Tongue (tissue), 2 donors: ENCODE measurements around the gene TMEM183A. TPM values are rescaled to one million over a fixed set of nuclear protein-coding genes. Genes with fewer than 3 reads are reported as not detected.

Source experiments
- DNase-seq: peaks from one replicate; pipeline ENCODE4 v3.0.0-alpha.2; 2015
- total RNA-seq: library from RNA; depleted of rRNA; stranded (reverse); fragments of >200 nt; gene quantifications from one replicate; pipeline ENCODE4 v1.2.3, GENCODE V29; 2014

The TMEM183A gene
- total RNA-seq, 1 donor from 2014 or later = 48.5 TPM

DNA sequence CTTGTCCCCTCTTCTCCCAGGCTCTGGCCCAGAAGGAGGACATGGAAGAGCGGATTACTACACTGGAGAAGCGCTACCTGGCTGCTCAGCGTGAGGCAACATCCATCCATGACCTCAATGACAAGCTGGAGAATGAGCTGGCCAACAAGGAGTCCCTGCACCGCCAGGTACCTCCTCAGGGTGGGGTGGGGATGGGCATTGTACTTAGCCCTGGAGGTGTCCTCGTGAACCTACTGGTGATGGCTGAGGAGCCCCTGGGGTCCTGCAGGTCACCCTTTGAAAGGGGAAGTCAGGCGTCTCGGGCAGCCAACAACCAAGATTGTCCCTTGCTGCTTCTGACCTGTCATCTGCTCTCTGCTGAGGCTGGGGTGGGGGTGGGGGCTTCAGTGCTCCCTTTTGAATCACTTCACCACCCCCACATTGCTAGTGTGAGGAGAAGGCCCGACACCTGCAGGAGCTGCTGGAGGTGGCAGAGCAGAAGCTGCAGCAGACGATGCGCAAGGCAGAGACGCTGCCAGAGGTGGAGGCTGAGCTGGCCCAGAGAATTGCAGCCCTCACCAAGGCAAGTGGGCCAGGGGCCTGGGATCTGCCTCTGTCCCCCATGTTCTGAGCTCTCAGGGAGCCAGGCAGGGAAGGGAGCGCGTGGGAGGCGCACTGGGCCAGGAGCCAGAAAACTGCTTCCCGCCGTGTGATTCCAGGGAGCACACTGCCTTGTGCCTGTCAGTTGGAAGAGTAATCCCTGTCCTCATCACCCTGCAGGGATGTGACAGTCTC, 38.8 kb downstream of the TMEM183A start:
- no peak for DNase-seq

DNA sequence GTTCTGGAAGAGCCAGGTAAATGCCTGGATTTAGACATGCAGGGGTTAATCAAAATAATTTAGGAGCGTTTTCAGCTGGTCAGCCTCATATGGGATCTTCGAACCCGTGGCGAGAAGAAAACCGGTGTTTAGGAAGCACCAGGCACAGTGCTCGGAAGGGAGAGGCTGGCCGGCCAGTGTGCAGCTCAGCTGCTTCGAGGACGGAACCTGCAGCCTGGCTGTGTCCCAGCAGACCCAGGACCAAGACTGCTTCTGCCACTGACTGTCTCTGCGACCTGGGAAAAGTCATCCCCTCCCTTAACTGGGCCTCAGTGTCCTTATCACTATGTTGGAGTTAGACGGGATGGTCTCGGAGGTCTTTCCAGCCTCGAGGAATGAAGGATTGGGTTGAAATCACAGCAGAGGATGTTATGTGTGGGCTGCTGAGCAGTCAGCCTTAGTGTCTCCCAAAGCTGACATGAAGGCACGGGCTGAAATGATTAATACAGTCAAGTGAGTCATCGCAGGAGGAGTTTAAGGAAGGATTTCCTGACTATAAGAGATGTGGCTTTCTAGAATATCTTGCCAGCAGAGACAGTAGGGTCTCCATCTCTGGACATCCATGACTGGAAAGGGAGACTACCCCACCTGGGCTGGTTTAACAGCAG, 39.9 kb downstream of the TMEM183A start:
- DNase-seq = no peak

DNA sequence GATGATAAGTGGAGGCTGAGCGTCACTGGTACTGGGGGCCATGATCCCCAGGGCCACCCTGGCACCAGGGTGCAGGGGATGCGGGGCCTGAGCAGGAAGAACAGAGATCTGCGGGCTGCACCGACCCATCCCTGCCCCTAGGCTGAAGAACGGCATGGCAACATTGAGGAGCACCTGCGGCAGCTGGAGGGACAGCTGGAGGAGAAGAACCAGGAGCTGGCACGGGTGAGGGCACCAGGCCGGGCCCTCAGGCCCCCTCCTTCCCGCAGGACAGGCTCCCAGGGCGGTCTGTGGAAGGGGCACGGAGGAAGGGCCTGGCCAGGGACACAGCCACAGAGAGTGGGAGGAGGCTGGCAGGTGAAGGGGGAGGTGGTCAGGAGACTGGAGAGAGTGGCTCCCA, 40.9 kb downstream of the TMEM183A start:
- DNase-seq = no peak

DNA sequence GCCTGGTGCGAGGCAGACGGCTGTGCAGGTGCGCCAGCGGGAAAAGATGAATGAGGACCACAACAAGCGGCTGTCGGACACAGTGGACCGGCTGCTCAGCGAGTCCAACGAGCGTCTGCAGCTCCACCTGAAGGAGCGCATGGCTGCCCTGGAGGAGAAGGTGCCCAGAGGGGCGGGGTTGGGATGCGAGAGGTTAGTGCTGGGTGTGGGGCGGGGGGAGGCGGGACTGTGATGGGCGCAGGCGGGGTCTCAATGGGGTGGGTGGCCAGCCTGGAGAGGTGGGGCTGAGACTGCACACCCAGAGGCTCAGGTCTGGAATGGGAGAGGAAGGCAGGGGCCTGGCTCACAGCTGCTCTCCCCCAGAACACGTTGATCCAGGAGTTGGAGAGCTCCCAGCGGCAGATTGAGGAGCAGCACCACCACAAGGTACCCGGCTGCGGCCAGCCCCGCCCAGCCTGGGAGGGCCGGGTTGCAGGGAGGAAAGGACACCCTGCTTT, 41.4 kb downstream of the TMEM183A start:
- peak; percentile 75 for DNase-seq

DNA sequence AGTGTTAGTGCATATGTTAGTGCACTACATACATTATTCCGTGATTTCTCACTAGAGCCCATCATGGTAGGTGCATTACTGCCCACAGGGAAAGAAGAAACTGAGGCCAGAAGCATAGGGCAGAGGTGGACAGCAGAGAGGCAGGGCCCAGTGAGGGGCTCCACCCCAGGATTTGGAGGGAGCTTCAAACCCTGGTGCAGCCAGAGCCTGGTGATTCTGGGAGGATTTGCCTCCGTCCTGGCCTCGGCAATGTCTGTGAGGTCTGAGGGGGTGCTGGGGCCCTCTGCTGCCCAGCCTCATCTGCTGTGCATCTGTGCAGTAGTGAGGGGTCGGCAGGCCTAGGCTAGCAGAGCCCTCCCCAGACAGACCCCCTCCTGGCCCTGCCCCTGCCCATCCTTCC, 41.9 kb downstream of the TMEM183A start:
- DNase-seq = no peak

DNA sequence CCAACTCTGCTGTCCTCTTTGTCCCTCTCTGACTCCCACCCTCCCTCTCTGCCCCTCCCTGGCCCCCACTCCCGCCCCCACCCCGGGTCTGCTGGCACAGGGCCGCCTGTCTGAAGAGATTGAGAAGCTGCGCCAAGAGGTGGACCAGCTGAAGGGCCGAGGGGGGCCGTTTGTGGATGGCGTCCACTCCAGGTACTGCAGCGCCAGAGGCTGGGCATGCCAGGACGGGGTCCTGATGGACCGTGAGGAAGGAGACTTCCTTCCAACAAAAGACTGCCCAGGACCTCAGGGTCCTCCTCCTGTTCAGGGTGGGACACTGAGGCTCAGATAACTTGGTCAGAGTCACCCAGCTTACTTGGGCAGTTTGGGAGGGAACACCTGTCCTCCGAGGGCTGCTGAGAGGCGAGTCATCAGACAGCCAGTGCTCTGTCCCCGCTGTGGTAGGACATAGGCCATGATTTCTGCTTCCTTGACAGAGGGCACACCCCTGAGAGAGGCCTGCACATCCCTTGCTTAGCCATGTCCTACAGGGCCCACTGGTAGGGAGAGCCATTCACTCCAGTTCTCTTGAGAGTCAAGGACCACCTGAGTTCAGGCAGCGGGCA, 42.5 kb downstream of the TMEM183A start:
- no peak for DNase-seq

DNA sequence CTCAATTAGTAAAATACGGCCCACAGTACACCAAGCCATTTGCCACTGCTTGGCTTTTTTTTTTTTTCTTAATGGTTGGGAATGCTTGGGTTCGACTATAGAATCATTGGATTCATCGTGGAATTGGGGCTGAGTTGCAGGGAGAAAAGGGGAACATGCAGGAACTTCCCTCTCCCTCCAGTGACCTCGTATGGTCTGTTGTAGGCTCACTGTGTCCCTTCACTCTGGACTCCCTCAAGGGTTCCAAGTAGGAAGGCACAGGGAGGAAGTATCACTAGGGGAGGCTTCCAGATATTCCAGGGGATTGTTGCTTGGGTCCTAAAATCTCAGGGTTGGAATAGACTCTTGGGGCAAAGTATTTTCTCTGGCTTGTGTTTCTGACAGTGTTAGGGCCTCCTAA, 43.7 kb downstream of the TMEM183A start:
- no peak for DNase-seq

DNA sequence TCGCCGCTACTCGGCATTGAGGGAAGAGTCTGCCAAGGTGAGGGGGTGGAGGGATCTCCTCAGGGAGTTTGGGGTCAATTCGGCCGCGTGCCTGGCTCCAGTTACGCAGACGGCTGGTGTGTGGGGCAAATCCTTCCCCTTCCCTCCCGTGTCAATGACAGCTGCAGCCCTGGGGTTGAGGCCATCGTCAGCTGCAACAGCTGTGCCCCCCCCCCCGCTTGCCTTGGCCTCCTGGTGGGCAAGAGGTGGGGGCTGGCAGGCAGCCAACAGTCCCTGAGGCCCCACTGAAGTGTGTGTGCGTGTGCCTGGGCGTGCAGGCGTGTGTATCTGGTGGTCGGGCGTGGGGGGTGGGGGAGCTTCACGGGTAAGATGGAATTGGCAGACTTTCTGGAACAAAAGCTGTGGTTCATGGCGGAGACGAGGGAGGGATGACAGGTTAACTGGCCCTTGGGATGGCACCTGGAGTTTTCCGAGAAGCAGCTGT, 44.7 kb downstream of the TMEM183A start:
- DNase-seq = peak; percentile 93

DNA sequence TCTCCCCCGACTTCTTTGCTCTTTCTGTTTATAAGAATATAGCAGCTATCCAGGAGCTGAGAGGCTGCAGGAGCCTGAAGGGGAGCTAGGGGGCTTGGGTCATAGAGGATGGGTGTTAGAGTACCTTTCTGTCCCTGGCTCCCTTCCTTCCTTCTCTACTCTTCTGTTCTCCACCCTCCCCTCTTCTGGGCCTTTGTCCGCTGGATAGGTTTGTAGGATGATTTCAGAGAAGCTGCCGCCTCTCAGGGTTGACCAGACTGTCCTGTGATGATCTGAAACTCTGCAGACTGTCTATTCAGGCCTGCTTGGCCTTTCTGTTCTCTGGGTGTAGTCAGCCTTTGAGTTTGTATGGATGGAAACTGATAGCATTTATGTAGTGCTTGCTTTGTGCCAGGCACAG, 45.4 kb downstream of the TMEM183A start:
- no peak for DNase-seq

DNA sequence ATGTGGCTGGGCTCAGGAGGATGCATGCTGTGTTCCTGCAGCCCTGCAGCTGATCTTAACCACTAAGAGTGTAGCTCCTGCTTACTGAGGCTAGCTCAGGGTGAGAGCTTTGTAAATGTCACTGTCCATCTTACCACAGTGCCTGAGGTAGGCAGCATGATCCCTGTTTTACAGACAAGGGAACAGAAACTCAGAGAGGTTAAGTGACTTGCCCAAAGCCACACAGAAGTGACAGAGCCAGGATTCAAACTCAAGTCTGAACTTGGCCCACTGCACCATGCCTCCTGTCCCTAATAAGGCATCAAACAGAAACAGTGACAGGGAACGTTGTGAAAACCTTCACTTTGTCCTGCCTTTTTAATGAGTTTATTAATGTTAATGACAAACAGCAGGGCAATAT, 47.0 kb downstream of the TMEM183A start:
- DNase-seq = no peak

DNA sequence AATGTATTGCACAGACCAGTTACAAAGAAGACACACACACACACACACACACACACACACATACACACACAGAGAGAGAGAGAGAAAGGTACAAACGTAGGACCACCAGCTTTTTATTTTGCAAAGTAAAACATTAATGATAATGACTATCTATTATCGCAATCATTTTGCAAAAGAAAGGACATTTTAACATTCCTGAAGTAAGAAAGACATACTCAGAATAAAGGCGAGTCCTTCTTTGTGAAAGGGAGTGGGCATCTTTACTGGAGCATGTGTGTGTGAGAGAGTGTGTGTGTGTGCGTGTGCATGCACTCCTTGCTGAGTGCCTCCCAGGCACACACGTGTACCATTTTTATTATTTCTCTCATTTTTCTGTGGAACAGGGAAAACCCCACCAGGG, 47.5 kb downstream of the TMEM183A start:
- no peak for DNase-seq

DNA sequence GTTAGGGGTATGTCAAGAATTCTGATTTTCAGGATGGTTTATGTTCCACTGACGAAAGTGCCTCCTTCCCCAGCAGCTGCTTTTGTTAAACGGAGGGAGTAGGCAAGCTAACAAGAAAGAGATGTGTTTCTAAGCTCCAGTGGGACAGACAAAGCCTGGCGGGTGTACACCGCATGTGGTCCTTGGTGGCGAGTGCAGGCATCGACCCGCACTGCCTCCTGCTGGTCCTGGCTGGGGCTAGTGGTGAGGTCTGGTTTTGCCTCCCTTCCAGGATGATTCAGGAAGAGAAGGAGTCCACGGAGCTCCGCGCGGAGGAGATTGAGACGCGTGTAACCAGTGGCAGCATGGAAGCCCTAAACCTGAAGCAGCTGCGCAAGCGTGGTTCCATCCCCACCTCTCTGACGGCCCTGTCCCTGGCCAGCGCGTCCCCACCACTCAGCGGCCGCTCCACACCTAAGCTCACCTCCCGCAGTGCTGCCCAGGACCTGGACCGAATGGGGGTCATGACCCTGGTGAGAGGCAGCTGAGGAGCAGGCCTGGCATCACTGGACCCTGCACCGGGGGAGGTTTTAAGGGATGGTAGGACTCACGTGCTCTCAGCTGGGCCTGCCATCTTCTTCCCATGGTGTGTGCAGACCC, 48.1 kb downstream of the TMEM183A start:
- DNase-seq = no peak

DNA sequence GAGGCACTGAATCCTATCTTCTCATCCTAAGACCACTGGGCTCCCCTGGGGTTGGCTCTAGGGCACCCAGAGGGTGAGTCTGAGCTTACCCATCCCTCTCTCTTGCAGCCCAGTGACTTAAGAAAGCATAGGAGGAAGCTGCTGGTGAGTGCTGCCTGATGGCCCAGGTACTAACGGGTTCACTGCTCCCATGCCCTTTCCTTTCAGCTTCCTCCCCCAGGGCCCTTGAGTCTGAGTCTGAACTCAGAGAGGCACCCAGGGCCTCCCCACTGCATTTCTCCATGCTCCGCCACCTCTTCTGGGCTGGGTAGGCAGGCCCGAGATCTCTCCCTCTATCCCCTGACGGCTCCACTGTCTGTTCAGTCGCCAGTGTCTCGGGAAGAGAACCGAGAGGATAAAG, 48.8 kb downstream of the TMEM183A start:
- no peak for DNase-seq

DNA sequence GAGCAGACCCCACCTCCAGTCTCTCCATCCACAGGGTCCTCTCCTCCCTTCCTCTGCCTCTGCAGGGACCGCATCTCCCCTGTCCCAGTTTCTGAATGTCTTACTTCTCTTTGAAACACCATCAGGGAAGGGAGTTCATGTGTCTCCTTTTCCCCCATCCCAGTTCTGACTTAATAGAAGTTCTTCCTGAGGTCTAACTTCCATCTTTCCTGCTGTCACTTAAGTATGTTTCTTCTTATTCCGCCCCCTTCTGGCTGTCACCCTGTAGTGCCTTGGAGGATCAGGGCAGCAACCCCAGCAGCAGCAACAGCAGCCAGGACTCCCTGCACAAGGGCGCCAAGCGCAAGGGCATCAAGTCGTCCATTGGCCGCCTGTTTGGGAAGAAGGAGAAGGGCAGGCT, 49.3 kb downstream of the TMEM183A start:
- no peak for DNase-seq

DNA sequence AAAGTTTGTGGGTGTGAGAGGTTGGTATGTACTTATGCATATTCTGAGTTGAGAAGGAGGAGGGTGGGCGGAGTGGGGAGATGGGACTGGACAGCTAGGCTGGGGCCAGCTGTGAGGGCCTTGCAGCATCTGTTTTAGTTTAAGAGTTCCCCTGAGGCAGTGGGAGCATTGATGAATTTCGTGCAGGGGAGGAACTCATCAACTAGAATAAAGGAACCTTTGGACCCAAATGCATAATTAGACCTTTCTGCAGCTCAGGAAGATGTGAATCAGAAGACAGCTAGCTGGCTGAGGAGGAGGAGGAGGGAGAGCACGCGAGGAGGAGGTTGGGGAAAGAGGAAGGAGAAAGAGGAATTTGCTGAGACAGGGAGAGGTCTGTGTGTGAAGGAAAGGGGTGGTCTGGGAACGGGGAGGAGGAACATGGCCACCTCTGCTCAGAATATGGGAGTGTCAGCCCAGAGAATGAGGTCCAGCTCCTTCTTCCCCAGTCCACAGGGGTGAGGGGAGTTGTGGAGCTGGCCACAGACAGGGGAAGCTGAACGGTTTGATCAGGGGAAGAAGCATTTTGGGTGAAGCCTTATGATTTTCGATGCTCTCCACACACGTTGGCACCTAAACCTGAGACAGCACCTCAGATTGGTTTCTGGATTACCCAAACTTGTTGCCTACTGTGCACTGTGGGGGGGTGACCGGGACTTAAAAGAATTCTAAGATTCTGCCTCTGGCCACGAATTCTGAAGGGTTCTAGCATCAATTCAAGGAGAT, 50.9 kb downstream of the TMEM183A start:
- peak; percentile 73 for DNase-seq

DNA sequence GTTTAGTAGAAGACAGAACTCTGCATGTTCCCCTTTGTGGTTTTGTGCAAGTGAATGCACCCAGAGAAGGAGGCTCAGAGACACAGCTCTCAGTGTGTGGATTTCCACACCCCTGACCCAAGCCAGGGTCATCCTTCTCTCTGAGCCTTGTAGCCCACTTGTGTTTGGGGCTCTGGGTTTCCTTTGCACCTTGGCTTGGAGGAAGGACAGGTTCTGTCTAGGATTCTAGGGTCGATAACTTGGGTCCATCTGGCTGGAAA, 51.4 kb downstream of the TMEM183A start:
- DNase-seq = no peak

DNA sequence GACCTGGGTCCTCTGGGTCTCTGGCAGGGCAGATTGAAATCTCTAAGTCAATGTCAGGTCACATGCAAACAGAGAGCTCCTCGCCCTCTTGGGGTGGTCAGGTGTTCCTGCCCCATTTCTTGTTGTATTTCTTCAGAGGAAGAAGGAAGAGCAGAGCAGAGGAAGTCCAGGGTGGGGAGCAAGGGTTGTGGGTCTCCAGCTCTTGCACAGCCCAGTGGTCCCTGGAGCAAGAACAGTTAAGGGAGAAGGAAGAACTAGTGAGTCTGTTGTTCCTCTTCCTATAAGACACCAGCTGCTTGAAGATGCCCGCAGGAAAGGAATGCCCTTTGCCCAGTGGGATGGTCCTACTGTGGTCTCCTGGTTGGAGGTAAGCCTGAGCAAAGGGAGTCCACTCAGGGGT, 52.3 kb downstream of the TMEM183A start:
- no peak for DNase-seq

DNA sequence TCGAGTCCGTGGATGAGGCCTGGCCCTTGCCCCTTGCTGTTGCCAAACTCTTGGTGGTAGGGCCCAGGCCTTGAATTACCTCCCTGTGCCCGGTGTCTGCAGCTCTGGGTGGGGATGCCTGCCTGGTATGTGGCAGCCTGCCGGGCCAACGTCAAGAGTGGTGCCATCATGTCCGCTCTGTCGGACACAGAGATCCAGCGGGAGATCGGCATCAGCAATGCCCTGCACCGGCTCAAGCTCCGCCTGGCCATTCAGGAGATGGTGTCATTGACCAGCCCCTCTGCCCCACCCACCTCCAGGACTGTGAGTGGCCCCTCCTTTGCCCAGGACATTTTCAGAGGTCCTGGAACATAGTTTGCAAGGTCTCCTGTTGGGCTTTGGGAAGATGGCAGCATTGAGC, 52.9 kb downstream of the TMEM183A start:
- no peak for DNase-seq

DNA sequence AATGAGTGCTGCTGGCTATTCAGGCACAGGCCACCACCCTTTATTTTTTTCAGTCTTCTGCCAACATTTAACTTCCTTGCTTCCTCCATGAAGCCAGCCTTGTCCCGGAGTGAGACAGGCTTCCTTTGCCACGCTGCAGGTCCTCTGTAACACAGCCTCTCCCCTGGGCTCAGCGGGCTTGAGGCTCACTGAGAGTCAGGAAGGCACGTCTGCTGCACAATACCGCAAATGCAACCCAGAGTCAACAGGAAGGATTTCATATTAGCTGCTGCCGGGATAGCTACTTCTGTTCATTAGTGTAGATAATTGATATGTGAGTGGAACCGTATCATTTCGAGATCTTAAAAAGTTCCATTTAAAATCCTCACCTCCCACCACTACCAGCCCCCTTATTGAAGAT, 56.1 kb downstream of the TMEM183A start:
- DNase-seq = no peak

DNA sequence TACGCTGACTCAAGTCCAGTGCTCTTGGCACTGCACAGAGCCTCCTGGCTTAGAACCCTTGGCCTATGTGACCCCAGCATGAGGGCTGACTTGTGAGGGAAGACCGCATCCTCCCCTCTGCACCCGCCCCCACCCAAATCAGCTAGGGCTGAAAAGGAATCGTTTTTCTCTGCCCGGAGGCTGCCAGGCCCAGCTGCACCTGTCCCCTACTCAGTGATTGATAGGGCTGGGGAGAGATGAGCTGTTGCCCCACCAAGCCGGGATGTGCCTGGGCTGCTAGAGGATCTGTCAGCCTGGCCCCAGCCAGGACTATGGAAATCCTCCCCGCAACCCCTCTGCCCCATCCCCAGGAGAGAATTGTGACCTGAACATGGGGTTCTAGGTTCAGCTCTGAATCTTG, 58.0 kb downstream of the TMEM183A start:
- DNase-seq = peak; percentile 75

DNA sequence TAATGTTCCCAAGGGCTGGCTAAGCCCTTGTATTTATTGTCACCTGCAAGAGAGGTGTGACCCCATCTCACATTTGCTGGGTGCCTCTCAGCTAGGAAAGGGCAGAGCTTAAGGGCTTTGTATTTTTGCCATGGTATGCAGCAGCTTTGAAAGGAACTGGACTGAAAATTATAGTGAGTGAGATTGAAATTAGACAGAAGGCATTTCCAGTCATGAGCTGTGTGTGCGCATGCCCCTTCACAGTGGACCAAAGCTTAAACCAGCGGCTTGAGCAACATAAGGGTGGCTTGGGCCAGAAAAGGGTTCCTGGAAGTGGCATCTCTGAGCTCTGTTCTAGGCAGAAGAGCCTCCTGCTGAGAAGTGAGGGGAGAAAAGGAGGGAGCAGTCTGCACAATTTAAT, 58.8 kb downstream of the TMEM183A start:
- DNase-seq = no peak

DNA sequence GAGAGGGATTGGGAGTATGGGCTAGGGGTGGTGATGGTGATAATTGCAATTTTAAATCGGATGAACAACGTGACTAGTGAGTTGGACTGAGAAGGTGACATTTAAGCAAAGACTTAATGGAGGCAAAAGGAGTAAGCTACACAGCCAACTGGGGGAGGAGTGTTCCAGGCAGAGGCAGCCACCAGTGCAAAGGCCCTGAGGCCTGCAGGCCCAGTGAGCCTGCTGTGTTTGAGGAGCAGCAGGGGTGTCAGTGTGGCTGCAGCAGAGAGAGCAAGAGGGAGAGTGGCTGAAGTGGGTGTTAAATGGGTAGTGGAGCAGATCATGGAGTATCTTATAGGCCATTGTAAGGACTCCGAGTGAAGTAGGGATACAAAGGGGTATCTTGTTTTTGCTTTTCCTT, 59.8 kb downstream of the TMEM183A start:
- DNase-seq = no peak
